Activated CD4-positive, alpha-beta T cell treated with anti-CD3 and anti-CD28 coated beads for 4 hours (primary cell): ENCODE results near the gene TIMP2.

ENCODE experiments used
- DNase-seq, 2 donors: peaks; one replicate each; pipeline ENCODE4 v3.0.0-alpha.2; 2020

Gene TIMP2

DNA sequence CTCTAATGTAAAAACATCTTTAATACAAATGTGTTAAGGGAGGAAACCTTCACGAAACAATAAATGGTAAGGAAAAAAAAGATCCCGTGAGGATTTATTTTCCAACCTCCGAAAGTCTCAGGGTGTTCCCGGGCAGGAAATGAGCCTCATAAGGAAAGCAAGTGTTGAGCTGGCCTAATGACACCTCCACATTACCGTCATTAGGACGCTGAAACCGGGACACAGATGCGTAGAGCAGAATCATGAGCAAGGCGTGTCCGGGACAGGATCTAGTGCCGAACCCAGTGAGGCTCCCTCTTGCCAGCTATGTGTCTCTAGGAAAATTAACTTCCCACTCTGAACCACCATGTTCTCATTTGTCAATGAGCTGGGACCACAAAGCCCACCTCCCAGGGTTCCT, 120.4 kb downstream of the TIMP2 start:
- DNase-seq = no peak

DNA sequence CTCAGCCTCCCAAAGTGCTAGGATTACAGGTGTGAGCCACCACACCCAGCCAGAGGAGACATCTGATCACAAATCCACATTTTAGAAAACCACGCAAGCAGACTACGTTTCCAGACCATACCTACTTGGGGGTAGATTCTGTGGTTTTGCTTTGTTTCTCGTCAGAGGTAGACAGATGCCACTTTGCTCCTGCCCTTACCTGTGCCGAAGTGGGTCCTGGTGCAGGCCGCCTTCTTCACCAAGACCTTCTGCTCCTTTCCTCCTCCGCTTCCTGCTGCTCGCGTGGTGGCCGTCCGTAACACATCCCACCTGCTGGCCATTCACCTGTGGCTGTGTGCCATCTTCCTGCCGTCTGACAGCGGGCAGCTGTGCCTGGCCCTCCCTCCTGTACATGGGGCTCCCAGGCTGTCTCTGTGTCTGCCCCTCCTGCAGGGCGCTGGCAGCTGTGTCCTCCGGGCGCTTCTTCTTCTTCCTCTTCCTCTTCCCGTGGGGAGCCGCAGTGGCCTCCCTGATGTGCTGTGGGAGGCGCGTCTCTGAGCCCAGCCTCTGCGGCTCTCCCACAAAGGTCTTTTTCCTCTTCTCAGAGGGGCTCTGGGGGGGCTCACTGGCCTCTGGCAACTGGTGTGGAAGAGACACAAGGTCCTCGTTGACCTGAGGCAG, 121.9 kb downstream of the TIMP2 start:
- no peak for DNase-seq
